PC-3 (cell line): ENCODE measurements around the gene AVPR1A. TPM values are rescaled to one million over a fixed set of nuclear protein-coding genes. Genes with fewer than 3 reads are reported as not detected.

Experiments used
- ATAC-seq: fragments of 200-7000 bp; cut with Tn5 transposase; 2 replicates; pipeline ENCODE4 v1.9.1; 2020; ENCODE audit warnings: mild to moderate bottlenecking, moderate library complexity
- BruUV-seq: library from RNA; stranded (reverse); fragments of 400-500 nt; replicated peaks from 2 replicates; lab custom pipeline; 2021; lab: Mats Ljungman, UMichigan
- CTCF ChIA-PET: fragments of 300-600 bp; sonication (Branson Sonifier 250); formaldehyde crosslinking; loops from one replicate; lab custom pipeline; 2022; ENCODE audit warnings: antibody characterized with exemption; lab: Charles Lee
- POLR2A ChIA-PET: fragments of 300-600 bp; sonication (Branson Sonifier 250); formaldehyde crosslinking; loops from one replicate; lab custom pipeline; 2022; ENCODE audit warnings: antibody characterized with exemption; ENCODE audit not compliant: unreplicated experiment; lab: Charles Lee
- DNase-seq: peaks from one replicate; pipeline ENCODE4 v3.0.0-alpha.2; 2015
- H2AFZ ChIP-seq: fragments of 300-600 bp; sonication (generic); 2 replicates; pipeline ENCODE4 v1.6.0; 2016; ENCODE audit warnings: antibody characterized with exemption, low read length
- H3F3A ChIP-seq: fragments of 300-600 bp; sonication (generic); one replicate; pipeline ENCODE4 v1.6.0; 2017; ENCODE audit warnings: antibody characterized with exemption, low read length, control low read depth, mild to moderate bottlenecking; ENCODE audit not compliant: unreplicated experiment
- H3K27ac ChIP-seq: fragments of 300-600 bp; sonication (generic); 2 replicates; pipeline ENCODE4 v1.5.1; 2016; ENCODE audit warnings: mild to moderate bottlenecking, low read length
- H3K27me3 ChIP-seq: fragments of 300-600 bp; sonication (generic); 2 replicates; pipeline ENCODE4 v1.6.1; 2016; ENCODE audit warnings: low read length, mixed read lengths
- H3K36me3 ChIP-seq: fragments of 300-600 bp; sonication (generic); 2 replicates; pipeline ENCODE4 v1.6.1; 2016; ENCODE audit warnings: low read depth, mixed run types, low read length, mixed read lengths
- H3K4me1 ChIP-seq: fragments of 300-600 bp; sonication (generic); 2 replicates; pipeline ENCODE4 v1.5.1; 2016; ENCODE audit warnings: low read length; ENCODE audit not compliant: insufficient read depth
- H3K4me2 ChIP-seq: fragments of 300-600 bp; sonication (generic); 2 replicates; pipeline ENCODE4 v1.6.0; 2016; ENCODE audit warnings: low read length
- H3K4me3 ChIP-seq: fragments of 300-600 bp; sonication (generic); 2 replicates; pipeline ENCODE4 v1.5.1; 2016; ENCODE audit warnings: mild to moderate bottlenecking, low read length, mixed read lengths
- H3K79me2 ChIP-seq: fragments of 300-600 bp; sonication (generic); 2 replicates; pipeline ENCODE4 v1.6.1; 2017; ENCODE audit warnings: low read length, mixed read lengths
- H3K9ac ChIP-seq: fragments of 300-600 bp; sonication (generic); 2 replicates; pipeline ENCODE4 v1.6.0; 2016; ENCODE audit warnings: mild to moderate bottlenecking, low read length
- H3K9me2 ChIP-seq: fragments of 300-600 bp; sonication (generic); replicated peaks from 2 replicates; pipeline ENCODE4 v1.6.1; 2016; ENCODE audit warnings: mixed run types, low read length, mixed read lengths
- H3K9me3 ChIP-seq: fragments of 300-600 bp; sonication (generic); 2 replicates; pipeline ENCODE4 v1.6.1; 2016; ENCODE audit warnings: low read length, mixed read lengths
- H4K20me1 ChIP-seq: fragments of 300-600 bp; sonication (generic); 2 replicates; pipeline ENCODE4 v1.6.1; 2016; ENCODE audit warnings: low read length, mixed read lengths
- EZH2 ChIP-seq: fragments of 300-600 bp; sonication (generic); IDR thresholded peaks from one replicate; pipeline ENCODE4 v1.6.1; 2017; ENCODE audit warnings: antibody characterized with exemption, mild to moderate bottlenecking, low read length; ENCODE audit not compliant: unreplicated experiment
- EZH2phosphoT487 ChIP-seq: fragments of 300-600 bp; sonication (generic); IDR thresholded peaks from 2 replicates; pipeline ENCODE4 v1.6.1; 2018; ENCODE audit warnings: mild to moderate bottlenecking, antibody characterized with exemption, low read length, borderline replicate concordance
- intact Hi-C: fragments of 100-400 bp; cut with micrococcal nuclease; formaldehyde crosslinking; loops from 2 replicates; pipeline ENCODE4 v1.9.0; 2023
- total RNA-seq: library from RNA; depleted of rRNA; stranded (reverse); fragments of >200 nt; gene quantifications from 2 replicates; pipeline ENCODE4 v1.2.3, GENCODE V29; 2014
- TF ChIP-seq, protein P1 (sequence below): fragments of 300-600 bp; sonication (generic); conservative IDR thresholded peaks from 2 replicates; pipeline ENCODE4 v1.5.1; 2017; ENCODE audit warnings: antibody characterized with exemption, low read depth, mild to moderate bottlenecking, low read length

The AVPR1A gene
- total RNA-seq, 1 experiment from 2014 or later, result not detected

DNA sequence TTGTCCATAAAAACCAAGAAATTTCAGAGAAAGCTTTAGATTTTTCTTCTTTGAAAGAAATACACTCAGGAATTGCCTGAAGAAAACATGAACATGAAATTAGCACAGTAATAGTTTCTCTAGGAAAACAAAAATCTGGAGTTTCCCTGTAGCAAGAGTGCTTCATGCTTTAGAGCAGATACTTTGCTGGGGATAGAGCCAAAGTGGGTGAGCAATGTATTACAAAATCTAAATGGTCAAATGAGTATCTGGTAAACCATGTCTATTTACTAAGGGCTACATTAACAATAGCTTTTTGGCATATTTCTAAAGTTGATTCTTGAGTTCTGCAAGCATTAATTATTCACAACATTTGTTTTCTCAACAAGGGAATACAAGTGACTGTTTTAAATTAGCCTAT is 26.2 kb downstream of the AVPR1A start:
- Histone ChIP-seq H3K36me3 (no peaks in the 10 kb centered on the region), H3K27me3 (peaks cover 73% of the 10 kb centered on the region), H3K9me3 (no peaks in the 10 kb centered on the region), H3K4me3 (no peak overlapping the region), H3K27ac (no peak overlapping the region), H3F3A (no peaks in the 10 kb centered on the region), H3K4me1 (no peaks in the 10 kb centered on the region), H3K4me2 (no peak overlapping the region), H3K9me2 (no peaks in the 10 kb centered on the region), H3K79me2 (no peaks in the 10 kb centered on the region), H3K9ac (no peak overlapping the region), H2AFZ (no peak overlapping the region), H4K20me1 (no peaks in the 10 kb centered on the region)
- no TSS peak for BruUV-seq
- ATAC-seq, result no peak
- intact Hi-C loops, result no loop called here
- ChIA-PET POLR2A (no interaction called here), CTCF (no interaction called here)
- no peak for DNase-seq
- TF ChIP-seq EZH2phosphoT487, result no peak
- TF ChIP-seq, protein P1, sequence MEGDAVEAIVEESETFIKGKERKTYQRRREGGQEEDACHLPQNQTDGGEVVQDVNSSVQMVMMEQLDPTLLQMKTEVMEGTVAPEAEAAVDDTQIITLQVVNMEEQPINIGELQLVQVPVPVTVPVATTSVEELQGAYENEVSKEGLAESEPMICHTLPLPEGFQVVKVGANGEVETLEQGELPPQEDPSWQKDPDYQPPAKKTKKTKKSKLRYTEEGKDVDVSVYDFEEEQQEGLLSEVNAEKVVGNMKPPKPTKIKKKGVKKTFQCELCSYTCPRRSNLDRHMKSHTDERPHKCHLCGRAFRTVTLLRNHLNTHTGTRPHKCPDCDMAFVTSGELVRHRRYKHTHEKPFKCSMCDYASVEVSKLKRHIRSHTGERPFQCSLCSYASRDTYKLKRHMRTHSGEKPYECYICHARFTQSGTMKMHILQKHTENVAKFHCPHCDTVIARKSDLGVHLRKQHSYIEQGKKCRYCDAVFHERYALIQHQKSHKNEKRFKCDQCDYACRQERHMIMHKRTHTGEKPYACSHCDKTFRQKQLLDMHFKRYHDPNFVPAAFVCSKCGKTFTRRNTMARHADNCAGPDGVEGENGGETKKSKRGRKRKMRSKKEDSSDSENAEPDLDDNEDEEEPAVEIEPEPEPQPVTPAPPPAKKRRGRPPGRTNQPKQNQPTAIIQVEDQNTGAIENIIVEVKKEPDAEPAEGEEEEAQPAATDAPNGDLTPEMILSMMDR, result no peak

DNA sequence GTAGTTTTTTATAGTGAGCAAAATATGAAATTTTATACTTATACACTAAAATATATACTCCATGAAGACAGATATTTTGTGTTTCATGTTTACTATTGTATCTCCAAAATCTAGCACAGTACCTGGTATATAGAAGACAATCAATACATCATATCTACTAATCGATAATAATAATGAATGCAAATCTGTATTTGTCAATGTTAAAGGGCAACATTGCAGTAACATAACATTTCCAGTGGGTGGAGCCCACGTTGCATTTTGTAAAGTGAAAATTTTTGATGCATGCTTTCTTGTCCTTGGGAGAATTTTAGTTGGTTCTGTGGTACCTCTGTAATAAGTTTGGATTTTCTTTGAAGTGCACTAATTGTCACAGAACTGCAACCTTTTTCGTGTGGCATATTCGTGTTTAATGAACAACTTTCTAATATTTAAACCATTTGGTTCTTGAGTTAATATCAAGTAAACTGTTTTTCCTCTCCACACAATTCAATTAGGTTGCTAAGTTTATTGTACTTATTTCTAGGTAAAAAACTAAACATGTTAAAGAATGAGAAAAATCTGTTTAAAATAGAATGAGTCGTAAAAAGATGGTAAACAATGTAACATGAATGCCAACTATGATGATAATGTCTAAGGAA is 47.4 kb downstream of the AVPR1A start:
- no TSS peak for BruUV-seq
- Histone ChIP-seq H3K4me1 (no peaks in the 10 kb centered on the region), H3K4me3 (no peak overlapping the region), H3K79me2 (no peaks in the 10 kb centered on the region), H2AFZ (no peak overlapping the region), H3K27me3 (peaks cover 30% of the 10 kb centered on the region), H3F3A (no peaks in the 10 kb centered on the region), H4K20me1 (no peaks in the 10 kb centered on the region), H3K4me2 (no peak overlapping the region), H3K9me3 (no peaks in the 10 kb centered on the region), H3K9ac (no peak overlapping the region), H3K27ac (no peak overlapping the region), H3K36me3 (no peaks in the 10 kb centered on the region; the same call in 1 of the 2 replicates), H3K9me2 (no peaks in the 10 kb centered on the region)
- CTCF ChIA-PET, result no interaction called here
- no peak for TF ChIP-seq EZH2
- TF ChIP-seq EZH2phosphoT487, result no peak
- TF ChIP-seq, protein P1, result peak; percentile 93
- peak; percentile 65 for DNase-seq
- no peak for ATAC-seq
- POLR2A ChIA-PET, result no interaction called here
- intact Hi-C loops, result loop anchor here (1.0 to 10.0 kb wide), 4 partner anchors 173 to 701 kb away; partner anchors contain the start of gene DPY19L2

DNA sequence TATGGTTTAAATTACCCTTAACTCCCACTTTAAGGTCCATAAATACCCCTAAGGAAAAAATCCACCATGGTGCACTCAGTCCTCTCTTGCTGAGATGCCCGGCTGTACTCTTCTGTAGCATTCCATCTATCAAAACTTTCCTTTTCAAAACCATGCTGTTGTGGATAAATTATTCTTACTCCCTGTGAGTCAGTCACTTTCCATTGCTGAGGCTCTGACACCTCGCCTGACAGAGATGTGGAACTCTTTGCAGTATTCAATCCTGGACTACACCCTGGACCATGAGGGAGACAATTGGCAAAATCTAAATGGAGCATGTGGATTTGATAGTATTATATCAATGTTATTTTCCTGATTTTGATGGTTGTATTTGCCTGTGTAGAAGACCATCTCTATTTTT is 49.1 kb downstream of the AVPR1A start:
- Histone ChIP-seq H3K4me2 (no peak overlapping the region), H2AFZ (no peak overlapping the region), H4K20me1 (no peaks in the 10 kb centered on the region), H3K27me3 (peaks cover 16% of the 10 kb centered on the region), H3F3A (no peaks in the 10 kb centered on the region), H3K4me1 (no peaks in the 10 kb centered on the region), H3K9ac (no peak overlapping the region), H3K9me3 (no peaks in the 10 kb centered on the region), H3K9me2 (no peaks in the 10 kb centered on the region), H3K79me2 (no peaks in the 10 kb centered on the region), H3K27ac (no peak overlapping the region), H3K4me3 (no peak overlapping the region), H3K36me3 (no peaks in the 10 kb centered on the region; the same call in 1 of the 2 replicates)
- ChIA-PET POLR2A (no interaction called here), CTCF (no interaction called here)
- BruUV-seq, result no TSS peak
- TF ChIP-seq EZH2, result no peak
- no peak for TF ChIP-seq EZH2phosphoT487
- TF ChIP-seq, protein P1, result no peak
- intact Hi-C loops, result loop anchor here (10.0 kb wide), 3 partner anchors 563 to 703 kb away; partner anchors contain the start of gene DPY19L2
- no peak for DNase-seq
- ATAC-seq, result no peak
